Lower lobe of right lung (tissue), 2 donors: ENCODE results near the gene PIK3R4. TPM values are rescaled to one million over a fixed set of nuclear protein-coding genes. Genes with fewer than 3 reads are reported as not detected.

Experiments
- ATAC-seq, 2 donors: fragments of 200-7000 bp; cut with Tn5 transposase; one replicate each; pipeline ENCODE4 v1.9.1; 2020 to 2022; ENCODE audit warnings: mild to moderate bottlenecking in 2 of 2, moderate library complexity in 2 of 2
- DNase-seq: peaks from one replicate; pipeline ENCODE4 v3.0.0-alpha.2; 2020
- H3K27ac ChIP-seq: fragments of 200-600 bp; one replicate; pipeline ENCODE4 v1.8.0; 2022
- H3K27me3 ChIP-seq: fragments of 200-600 bp; one replicate; pipeline ENCODE4 v1.8.0; 2022; ENCODE audit warnings: low read depth
- H3K36me3 ChIP-seq: fragments of 200-600 bp; one replicate; pipeline ENCODE4 v1.8.0; 2022; ENCODE audit warnings: mild to moderate bottlenecking
- H3K4me1 ChIP-seq: fragments of 200-600 bp; one replicate; pipeline ENCODE4 v1.8.0; 2022
- H3K4me3 ChIP-seq: fragments of 200-600 bp; one replicate; pipeline ENCODE4 v1.8.0; 2022; ENCODE audit warnings: mild to moderate bottlenecking
- H3K9me3 ChIP-seq: fragments of 200-600 bp; one replicate; pipeline ENCODE4 v1.8.0; 2022
- intact Hi-C: fragments of 100-400 bp; cut with DNase I; formaldehyde crosslinking; loops from one replicate; pipeline ENCODE4 v1.11.0; 2022
- total RNA-seq: library from RNA; stranded (reverse); fragmentation: NEBNext Ultra II Directional; extraction: Animal tissue kit (Norgen Biotek cat#: 25700); gene quantifications from one replicate; pipeline ENCODE4 v1.2.1, GENCODE V29; 2021
- TF ChIP-seq, protein P1 (sequence below): fragments of 200-600 bp; IDR thresholded peaks from one replicate; pipeline ENCODE4 v1.8.0; 2022; ENCODE audit warnings: antibody characterized with exemption, mild to moderate bottlenecking
- donor health status: DM: no; HTN: yes; CAD: no; lungs with severe emphysema.

The PIK3R4 gene
- total RNA-seq, 1 donor from 2014 or later: 26.3 TPM

DNA sequence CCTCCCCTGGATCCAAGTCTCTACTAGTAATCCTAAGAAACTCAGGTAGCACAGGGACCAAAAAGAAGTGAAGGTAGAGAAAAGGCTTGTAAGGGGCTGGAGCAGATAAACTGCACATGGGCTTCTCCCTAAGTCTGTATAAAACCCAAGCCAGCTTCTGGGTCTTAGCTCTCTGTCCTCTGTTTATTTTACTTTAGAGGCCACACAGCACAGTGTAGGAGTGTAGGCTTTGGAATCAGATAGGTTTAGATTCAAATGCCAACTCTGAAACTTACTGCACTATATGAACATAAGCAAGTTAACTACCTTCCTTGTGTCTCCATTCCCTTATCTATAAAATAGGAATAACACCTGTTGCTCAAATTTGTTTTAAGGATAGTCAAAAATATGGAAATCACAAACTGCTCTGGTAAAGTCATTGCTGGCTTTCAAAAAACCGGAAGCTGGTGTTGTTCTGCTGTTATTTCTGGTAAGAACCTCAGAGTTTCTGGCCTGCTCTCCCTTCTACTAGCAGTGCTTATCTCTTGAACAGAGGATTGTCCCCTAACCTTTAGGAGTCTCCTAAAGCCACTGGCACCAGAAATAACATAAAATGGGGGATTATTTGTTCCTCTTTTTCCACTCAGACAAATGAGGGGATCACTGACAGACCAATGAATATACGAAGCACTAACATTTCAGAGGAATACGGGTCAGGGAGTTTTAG, 33.8 kb downstream of the PIK3R4 start:
- Histone ChIP-seq H3K4me1 (no peaks in the 10 kb centered on the region), H3K9me3 (no peaks in the 10 kb centered on the region), H3K4me3 (no peak overlapping the region), H3K27ac (no peak overlapping the region), H3K27me3 (no peaks in the 10 kb centered on the region), H3K36me3 (peaks cover 50% of the 10 kb centered on the region)
- intact Hi-C loops: no loop called here
- TF ChIP-seq, protein P1, sequence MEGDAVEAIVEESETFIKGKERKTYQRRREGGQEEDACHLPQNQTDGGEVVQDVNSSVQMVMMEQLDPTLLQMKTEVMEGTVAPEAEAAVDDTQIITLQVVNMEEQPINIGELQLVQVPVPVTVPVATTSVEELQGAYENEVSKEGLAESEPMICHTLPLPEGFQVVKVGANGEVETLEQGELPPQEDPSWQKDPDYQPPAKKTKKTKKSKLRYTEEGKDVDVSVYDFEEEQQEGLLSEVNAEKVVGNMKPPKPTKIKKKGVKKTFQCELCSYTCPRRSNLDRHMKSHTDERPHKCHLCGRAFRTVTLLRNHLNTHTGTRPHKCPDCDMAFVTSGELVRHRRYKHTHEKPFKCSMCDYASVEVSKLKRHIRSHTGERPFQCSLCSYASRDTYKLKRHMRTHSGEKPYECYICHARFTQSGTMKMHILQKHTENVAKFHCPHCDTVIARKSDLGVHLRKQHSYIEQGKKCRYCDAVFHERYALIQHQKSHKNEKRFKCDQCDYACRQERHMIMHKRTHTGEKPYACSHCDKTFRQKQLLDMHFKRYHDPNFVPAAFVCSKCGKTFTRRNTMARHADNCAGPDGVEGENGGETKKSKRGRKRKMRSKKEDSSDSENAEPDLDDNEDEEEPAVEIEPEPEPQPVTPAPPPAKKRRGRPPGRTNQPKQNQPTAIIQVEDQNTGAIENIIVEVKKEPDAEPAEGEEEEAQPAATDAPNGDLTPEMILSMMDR: no peak
- DNase-seq (no peak), ATAC-seq (no peak)

DNA sequence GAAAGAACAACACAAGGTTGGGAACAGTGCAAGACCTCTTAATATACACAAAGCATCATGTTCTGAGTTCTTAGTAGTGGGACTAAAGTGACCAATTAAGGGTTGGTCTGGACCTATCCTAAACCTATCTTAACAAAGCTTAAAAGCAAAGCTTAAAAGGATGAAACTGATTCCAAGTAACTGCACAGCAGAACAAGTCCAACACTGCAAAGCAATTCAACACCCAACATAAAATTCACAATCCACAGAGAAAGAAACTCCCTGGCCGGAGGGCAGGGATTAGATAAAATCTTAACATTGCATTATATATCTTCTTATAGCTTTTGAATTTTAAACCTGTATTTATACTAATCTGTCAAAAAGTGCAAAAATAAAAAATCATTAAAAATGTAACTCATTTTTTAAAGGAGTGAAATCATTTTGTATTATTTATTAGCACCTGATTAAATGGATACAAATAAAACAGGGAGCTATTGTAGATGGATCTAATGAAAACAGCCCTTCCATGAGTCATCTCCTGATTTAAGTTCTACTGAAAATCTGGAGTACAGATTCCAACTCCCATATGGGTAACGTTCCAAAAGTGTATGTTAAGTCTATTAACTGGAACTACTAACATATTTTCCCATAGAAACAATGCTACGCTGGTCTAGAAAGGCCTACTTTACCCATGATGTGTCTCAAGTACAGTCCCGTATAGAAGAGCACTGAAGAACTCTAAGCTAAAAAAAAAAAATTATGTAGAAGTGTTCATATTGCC, 34.9 kb downstream of the PIK3R4 start:
- H3K27ac ChIP-seq: no peak overlapping the region
- no peak for DNase-seq
- ATAC-seq: no peak

DNA sequence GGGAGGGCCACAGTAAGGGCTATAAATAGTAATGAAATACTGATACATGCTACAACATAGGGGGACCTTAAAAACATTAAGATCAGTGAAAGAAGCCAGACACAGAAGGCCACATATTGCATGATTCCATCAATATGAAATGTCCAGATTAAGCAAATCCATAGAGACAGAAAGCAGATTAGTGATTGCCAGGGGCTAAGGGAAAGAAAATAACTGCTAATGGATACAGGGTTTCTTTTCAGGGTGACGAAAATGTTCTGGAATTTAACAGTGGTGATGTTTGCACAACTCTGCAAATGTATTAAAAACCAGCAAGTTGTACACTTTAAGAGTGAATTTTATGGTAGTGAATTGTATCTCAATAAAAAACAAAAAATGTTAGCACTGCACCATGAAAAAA, 37.0 kb downstream of the PIK3R4 start:
- H3K4me1 ChIP-seq: no peaks in the 10 kb centered on the region

More for the DNA sequence above, 34.9 kb downstream of the PIK3R4 start:
- H3K4me1 ChIP-seq: no peaks in the 10 kb centered on the region
- H3K9me3 ChIP-seq: no peaks in the 10 kb centered on the region
- no peaks in the 10 kb centered on the region for H3K27me3 ChIP-seq
- TF ChIP-seq, protein P1: no peak
- no peak overlapping the region for H3K4me3 ChIP-seq
- H3K36me3 ChIP-seq: peaks cover 49% of the 10 kb centered on the region
- intact Hi-C loops: no loop called here

DNA sequence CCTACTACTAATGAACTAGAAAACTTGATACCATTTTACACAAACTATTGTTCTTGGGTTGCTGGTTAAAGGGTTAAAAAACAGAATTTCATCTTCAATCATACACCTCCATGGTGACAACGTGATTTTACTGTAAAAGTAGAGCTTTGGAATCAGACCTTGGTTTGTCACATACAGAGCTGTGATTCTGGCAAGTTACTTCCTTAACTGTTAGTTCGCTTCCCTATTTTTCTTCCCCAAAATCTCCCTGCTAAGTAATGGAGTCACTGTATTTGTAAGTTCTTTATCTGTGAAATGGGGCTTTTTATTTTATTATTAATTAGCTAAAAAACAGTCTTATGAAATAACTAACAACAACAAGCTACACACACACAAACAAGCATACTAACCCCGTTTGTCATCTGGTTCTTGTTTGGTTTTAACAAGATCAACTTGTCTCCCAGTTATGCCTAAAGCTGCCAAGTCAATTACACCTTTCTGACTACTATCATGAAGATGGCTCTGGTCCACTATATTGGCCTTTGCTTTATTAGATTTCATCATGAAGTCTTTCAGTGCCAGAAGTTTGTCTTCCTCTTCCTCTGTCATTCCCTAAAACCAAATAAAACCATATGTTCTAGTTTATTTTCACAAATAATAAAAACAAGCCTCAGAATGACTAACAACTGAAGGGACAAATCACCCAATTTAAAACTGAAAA, 38.6 kb downstream of the PIK3R4 start:
- DNase-seq (no peak), ATAC-seq (no peak)
- no peaks in the 10 kb centered on the region for H3K4me1 ChIP-seq
- H3K27me3 ChIP-seq: no peaks in the 10 kb centered on the region
- no peak overlapping the region for H3K4me3 ChIP-seq
- H3K9me3 ChIP-seq: no peaks in the 10 kb centered on the region
- TF ChIP-seq, protein P1: no peak
- H3K27ac ChIP-seq: no peak overlapping the region
- intact Hi-C loops: no loop called here
- peaks cover 46% of the 10 kb centered on the region for H3K36me3 ChIP-seq

More for the DNA sequence above, 37.0 kb downstream of the PIK3R4 start:
- Histone ChIP-seq H3K27ac (no peak overlapping the region), H3K9me3 (no peaks in the 10 kb centered on the region), H3K27me3 (no peaks in the 10 kb centered on the region), H3K4me3 (no peak overlapping the region), H3K36me3 (peaks cover 44% of the 10 kb centered on the region)
- ATAC-seq (no peak), DNase-seq (no peak)
- intact Hi-C loops: no loop called here
- TF ChIP-seq, protein P1: no peak

DNA sequence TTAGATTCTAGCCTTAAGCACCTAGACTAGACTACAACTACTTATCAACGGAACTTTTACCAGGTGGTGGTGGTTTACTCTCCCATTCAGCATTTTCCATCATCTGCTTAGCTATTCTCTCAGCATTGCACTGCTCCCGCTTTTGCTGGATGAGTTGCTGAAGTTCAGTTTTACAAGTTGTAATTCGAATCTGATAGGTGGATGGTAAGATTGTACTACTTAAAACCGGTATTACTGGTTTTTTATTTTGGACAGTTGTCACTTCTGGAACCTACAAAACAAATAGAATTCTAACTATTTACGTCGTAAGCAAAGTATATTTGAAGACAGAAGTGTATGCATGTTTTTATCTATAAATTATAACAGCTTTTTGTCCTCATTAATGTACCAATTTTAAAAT, 41.1 kb downstream of the PIK3R4 start:
- Histone ChIP-seq H3K36me3 (peaks cover 60% of the 10 kb centered on the region), H3K27ac (no peak overlapping the region), H3K4me3 (no peak overlapping the region), H3K9me3 (no peaks in the 10 kb centered on the region), H3K4me1 (no peaks in the 10 kb centered on the region), H3K27me3 (no peaks in the 10 kb centered on the region)
- ATAC-seq: no peak
- intact Hi-C loops: no loop called here
- no peak for DNase-seq
- TF ChIP-seq, protein P1: no peak
